OCI-LY1 (cell line): Measurements from ENCODE around the gene PIAS4.

ENCODE experiments used
- H2AFZ ChIP-seq: fragments of 200-600 bp; sonication (generic), shearing (Covaris generic); 2 replicates; pipeline ENCODE4 v1.6.0; 2014; ENCODE audit warnings: antibody characterized with exemption, mild to moderate bottlenecking, low read length
- H3F3A ChIP-seq: fragments of 200-600 bp; sonication (generic), shearing (Covaris generic); 2 replicates; pipeline ENCODE4 v1.6.0; 2014; ENCODE audit warnings: mild to moderate bottlenecking, antibody characterized with exemption, low read length, moderate library complexity; ENCODE audit not compliant: insufficient read depth
- H3K27ac ChIP-seq: fragments of 200-600 bp; sonication (generic); 2 replicates; pipeline ENCODE4 v1.5.1; 2014; ENCODE audit warnings: low read length, mixed run types, mild to moderate bottlenecking, low read depth; ENCODE audit not compliant: poor library complexity, severe bottlenecking
- H3K27me3 ChIP-seq: fragments of 200-600 bp; sonication (generic); 2 replicates; pipeline ENCODE4 v1.6.0; 2014; ENCODE audit warnings: antibody characterized with exemption, mild to moderate bottlenecking, low read length, moderate library complexity; ENCODE audit not compliant: insufficient read depth
- H3K36me3 ChIP-seq: fragments of 200-600 bp; sonication (generic); 2 replicates; pipeline ENCODE4 v1.6.1; 2014; ENCODE audit warnings: mild to moderate bottlenecking, antibody characterized with exemption, low read length, moderate library complexity, mixed read lengths; ENCODE audit not compliant: insufficient read depth
- H3K4me1 ChIP-seq: fragments of 200-600 bp; sonication (generic); 2 replicates; pipeline ENCODE4 v1.5.1; 2014; ENCODE audit warnings: mild to moderate bottlenecking, low read length, moderate library complexity; ENCODE audit not compliant: insufficient read depth, severe bottlenecking
- H3K4me2 ChIP-seq: fragments of 200-600 bp; sonication (generic), shearing (Covaris generic); 2 replicates; pipeline ENCODE4 v1.6.1; 2014; ENCODE audit warnings: low read length
- H3K4me3 ChIP-seq: fragments of 200-600 bp; sonication (generic); 2 replicates; pipeline ENCODE4 v1.5.1; 2014; ENCODE audit warnings: low read length, low read depth, mild to moderate bottlenecking, mixed read lengths; ENCODE audit not compliant: poor library complexity, severe bottlenecking
- H3K79me2 ChIP-seq: fragments of 200-600 bp; shearing (Covaris generic); 2 replicates; pipeline ENCODE4 v1.6.1; 2016; ENCODE audit warnings: mixed run types, low read length, mixed read lengths; ENCODE audit not compliant: insufficient read depth
- H3K9ac ChIP-seq: fragments of 200-600 bp; sonication (generic), shearing (Covaris generic); 2 replicates; pipeline ENCODE4 v1.6.1; 2014; ENCODE audit warnings: mild to moderate bottlenecking, low read length, mixed read lengths
- H3K9me2 ChIP-seq: fragments of 200-600 bp; sonication (generic), shearing (Covaris generic); 2 replicates; pipeline ENCODE4 v1.6.1; 2014; ENCODE audit warnings: low read depth, mild to moderate bottlenecking, low read length, mixed read lengths
- H3K9me3 ChIP-seq: fragments of 200-600 bp; shearing (Covaris generic); 2 replicates; pipeline ENCODE4 v1.6.1; 2014; ENCODE audit warnings: low read length, mixed read lengths
- H4K20me1 ChIP-seq: fragments of 200-600 bp; sonication (generic), shearing (Covaris generic); 2 replicates; pipeline ENCODE4 v1.6.0; 2016; ENCODE audit warnings: mild to moderate bottlenecking, low read length; ENCODE audit not compliant: insufficient read depth
- CTCF ChIP-seq: fragments of 200-600 bp; sonication (generic), shearing (Covaris generic); IDR thresholded peaks from 2 replicates; pipeline ENCODE4 v1.5.1; 2017; ENCODE audit warnings: mild to moderate bottlenecking, antibody characterized with exemption, low read length, moderate library complexity, mixed read lengths
- EZH2 ChIP-seq: fragments of 200-600 bp; sonication (generic), shearing (Covaris generic); IDR thresholded peaks from 2 replicates; pipeline ENCODE4 v1.8.0; 2017; ENCODE audit warnings: borderline replicate concordance, mixed run types, mild to moderate bottlenecking, antibody characterized with exemption, low read length, moderate library complexity, mixed read lengths

PIAS4 gene

GRCh38 chr19:4054441-4055208 is 47.1 kb downstream of the PIAS4 start:
- Histone ChIP-seq H3K79me2 (peaks cover 48% of the 10 kb centered on the region), H3K27me3 (no peaks in the 10 kb centered on the region), H3K9me3 (no peaks in the 10 kb centered on the region), H3K27ac (no peak overlapping the region), H3K4me1 (peaks cover 9% of the 10 kb centered on the region), H3K4me2 (no peak overlapping the region), H3F3A (no peaks in the 10 kb centered on the region), H2AFZ (no peak overlapping the region), H3K36me3 (peaks cover 62% of the 10 kb centered on the region), H4K20me1 (no peaks in the 10 kb centered on the region), H3K4me3 (no peak overlapping the region), H3K9ac (no peak overlapping the region), H3K9me2 (no peaks in the 10 kb centered on the region)
- TF ChIP-seq CTCF (no peak), EZH2 (no peak)

GRCh38 chr19:4055209-4055552 is 47.6 kb downstream of the PIAS4 start:
- TF ChIP-seq EZH2 (no peak), CTCF (no peak)
- Histone ChIP-seq H3K9ac (no peak overlapping the region), H3F3A (no peaks in the 10 kb centered on the region), H2AFZ (no peak overlapping the region), H3K27me3 (no peaks in the 10 kb centered on the region), H3K4me2 (no peak overlapping the region), H3K4me3 (no peak overlapping the region), H3K9me2 (no peaks in the 10 kb centered on the region), H4K20me1 (no peaks in the 10 kb centered on the region), H3K79me2 (peaks cover 52% of the 10 kb centered on the region), H3K27ac (no peak overlapping the region), H3K36me3 (peaks cover 57% of the 10 kb centered on the region), H3K4me1 (peaks cover 14% of the 10 kb centered on the region), H3K9me3 (no peaks in the 10 kb centered on the region)

GRCh38 chr19:4057931-4058692 is 50.6 kb downstream of the PIAS4 start:
- Histone ChIP-seq H3F3A (no peaks in the 10 kb centered on the region), H3K79me2 (peaks cover 65% of the 10 kb centered on the region), H3K27me3 (no peaks in the 10 kb centered on the region), H3K4me1 (peaks cover 44% of the 10 kb centered on the region), H3K27ac (no peak overlapping the region), H3K9ac (no peak overlapping the region), H3K9me3 (no peaks in the 10 kb centered on the region), H3K9me2 (no peaks in the 10 kb centered on the region), H3K4me2 (no peak overlapping the region), H2AFZ (no peak overlapping the region), H3K4me3 (no peak overlapping the region), H4K20me1 (no peaks in the 10 kb centered on the region), H3K36me3 (peaks cover 35% of the 10 kb centered on the region)
- TF ChIP-seq CTCF (no peak), EZH2 (no peak)
